ENCODE results near the gene ORM1.

The ORM1 gene

DNA sequence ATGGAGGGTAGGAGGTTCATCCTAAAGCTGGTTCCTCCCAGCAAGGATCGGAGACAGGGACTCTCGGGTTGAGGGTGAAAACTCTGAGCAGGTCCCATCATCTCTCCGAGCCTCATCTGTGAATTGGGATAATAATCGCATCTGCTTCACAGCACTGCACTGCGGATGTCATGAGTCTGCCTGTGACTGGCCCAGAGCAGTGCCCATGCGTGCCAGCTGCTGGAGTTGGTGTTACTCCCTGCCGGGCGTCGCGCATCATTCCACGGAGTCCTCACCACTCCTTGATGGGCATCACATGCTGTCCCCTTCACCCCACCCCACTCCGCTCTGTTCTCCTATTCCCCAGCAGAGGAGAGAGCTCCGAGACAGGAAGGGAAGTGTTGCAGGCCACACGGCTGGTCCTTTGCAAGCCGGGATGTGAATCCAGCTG lies 35.1 kb upstream of the ORM1 start:
- DNase-seq, result no peak

DNA sequence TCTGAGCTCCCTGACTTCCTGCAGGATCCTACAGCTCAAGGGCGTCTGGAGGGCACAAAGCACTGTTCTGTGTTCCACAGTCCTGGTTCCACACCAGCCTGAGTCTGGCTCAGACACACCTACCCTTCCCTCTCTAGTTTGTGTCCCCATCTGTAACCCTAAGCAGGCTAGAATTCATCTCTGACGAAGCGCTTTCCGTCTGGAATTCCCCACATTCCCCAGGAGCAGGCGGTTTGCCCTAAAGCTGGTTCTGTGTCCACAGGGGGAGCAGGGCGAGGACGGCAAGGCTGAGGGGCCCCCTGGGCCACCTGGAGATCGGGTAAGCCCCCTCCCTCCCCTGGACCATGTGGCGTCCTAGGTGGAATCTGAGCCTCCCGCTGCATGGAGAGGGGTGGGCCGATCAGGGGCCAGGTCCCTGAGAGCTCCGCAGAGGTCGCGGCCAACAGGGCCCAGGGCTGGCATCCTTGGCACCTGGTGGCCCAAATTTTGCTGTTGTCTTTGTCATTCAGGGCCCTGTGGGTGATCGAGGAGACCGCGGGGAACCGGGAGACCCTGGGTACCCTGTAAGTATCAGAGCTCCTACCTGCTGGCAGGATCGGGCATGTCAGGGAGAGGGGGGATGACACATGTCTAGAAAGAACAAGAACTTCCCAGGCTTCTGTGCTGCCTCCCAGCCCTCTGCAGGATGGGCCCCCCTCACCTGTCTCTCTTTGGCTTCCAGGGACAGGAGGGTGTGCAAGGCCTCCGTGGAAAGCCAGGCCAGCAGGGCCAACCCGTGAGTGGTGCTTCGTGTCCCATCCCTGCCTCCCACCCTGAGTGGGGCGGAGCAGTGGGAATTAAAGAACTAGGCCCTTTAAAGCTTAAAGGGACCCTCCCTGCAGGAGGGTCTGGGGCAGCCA lies 34.5 kb upstream of the ORM1 start:
- no peak for DNase-seq

DNA sequence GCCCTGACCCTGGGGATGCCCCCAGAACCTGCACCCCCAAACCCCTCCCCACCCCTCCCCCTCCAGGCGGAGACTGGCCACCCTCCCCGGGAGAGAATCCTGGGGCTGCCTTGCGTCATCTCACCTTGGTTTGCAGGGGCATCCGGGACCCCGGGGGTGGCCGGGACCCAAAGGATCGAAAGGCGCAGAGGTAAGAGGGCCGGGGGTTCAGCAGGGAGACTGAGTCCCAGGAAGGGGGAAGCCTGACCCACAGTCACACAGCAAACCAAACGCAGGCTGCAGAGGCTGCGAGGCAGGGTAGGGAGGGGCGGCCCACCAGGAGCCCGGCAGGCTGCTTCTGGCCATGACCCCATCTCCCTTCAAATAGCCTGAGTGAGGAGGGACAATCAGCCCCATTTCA lies 33.8 kb upstream of the ORM1 start:
- no peak for DNase-seq

- DNase-seq, result no peak
Measured at GRCh38 chr9:114289571-114290481, 33.1 kb upstream of the ORM1 start.

DNA sequence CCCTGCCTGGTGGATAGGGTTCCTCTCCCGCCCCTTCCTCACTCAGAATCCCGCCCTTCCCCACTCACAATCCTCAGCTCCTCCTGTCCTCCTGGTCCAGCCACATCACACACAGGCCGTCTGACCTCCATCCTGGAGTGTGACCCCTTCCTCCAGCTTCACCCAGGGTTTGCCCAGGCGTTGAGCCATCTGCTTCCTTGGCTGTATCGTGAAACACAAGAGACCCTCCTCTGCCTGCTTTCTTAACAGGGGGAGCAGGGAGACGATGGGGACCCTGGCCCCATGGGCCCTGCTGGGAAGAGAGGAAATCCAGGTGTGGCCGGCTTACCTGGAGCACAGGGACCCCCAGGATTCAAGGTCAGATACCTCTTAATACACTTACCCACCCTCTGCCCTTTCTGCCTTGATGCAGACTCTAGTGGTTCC lies 32.3 kb upstream of the ORM1 start:
- no peak for DNase-seq

- DNase-seq, result no peak
Measured at GRCh38 chr9:114291064-114291474, 31.8 kb upstream of the ORM1 start.

DNA sequence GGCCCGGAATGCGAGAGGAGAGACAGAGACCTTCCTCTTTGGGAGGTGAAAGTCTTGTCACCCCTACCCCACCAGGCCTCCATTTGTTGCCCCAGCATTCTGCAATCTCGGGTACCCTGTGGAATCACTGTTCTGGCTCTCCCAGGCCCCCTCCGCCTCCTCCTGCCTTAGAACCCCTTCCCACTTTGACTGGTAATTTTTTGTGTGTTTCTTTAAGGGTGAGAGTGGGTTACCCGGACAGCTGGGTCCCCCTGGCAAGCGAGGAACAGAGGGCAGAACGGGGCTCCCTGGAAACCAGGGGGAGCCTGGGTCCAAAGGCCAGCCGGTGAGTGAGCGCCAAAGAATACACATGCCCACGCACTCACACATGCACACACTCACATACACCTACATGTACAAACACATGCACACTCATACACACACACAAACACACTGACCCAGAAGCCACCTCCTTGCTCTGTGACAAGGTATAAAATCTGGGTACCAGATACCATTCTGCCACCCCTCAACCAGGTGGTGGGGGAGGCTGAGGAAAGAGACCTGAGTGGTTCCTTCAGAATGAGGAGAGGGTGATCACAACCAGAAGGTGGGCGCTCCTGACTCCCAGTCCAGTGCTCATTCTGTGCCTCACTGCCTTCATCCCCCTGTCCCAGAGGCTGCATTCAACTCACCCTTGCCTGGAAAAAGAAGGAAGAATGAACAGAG lies 30.9 kb upstream of the ORM1 start:
- DNase-seq, result no peak

GRCh38 chr9:114294664-114295063 lies 28.2 kb upstream of the ORM1 start:
- no peak for DNase-seq

DNA sequence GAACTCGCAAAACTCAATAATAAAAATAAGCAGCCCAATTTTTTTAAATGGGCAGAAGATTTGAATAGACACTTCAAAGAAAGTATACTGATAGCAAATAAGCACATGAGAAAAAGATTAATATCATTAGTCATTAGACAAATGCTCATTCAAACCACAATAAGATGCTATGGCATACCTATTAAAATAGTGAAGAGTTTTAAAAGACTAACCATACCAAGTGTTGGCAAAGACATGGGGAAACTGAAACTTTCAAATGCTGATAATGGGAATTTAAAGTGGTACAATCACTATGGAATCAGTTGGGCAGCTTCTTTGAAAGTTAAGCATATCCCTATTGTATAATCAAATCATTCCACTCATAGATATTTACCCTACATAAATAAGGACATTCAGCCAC lies 26.6 kb upstream of the ORM1 start:
- no peak for DNase-seq

DNA sequence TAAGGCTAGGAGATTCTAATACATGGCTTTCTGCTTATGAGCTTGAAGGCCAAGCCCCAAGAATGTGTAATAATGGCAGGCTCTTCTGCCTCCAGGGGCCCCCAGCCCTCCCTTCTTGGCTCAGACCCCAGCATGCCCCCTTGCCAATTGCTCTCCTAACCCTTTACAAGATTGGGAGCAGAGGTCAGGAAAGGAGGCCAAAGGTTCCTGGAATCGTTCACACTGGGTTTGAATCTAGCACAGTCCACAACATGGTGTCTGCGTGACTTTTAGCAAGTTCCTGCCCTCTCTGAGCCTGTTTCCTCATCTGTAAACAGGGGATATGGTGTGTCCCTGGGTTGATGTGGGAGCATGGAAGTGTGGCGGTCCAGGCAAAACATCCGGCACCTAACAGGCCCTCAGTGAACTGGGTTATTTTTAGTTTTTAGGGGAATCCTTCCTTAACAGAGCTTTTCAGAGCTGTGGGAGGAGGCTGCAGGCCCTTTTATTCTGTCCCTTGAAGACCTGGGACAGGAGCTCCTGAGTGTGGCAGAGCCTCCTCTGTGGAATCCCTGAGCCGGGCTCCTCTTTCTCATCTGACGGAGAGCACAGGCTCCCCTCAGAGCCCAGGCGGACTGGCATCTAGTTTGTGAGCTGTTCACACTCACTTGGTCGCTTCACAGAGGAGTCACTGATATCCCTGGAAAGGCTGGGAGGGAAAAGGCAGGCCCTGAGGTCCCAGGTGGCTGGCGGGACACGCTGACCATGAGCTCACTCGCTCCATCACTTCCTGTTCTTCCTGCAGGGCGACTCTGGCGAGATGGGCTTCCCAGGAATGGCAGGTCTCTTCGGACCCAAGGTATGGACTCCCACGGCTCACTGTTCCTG lies 23.4 kb upstream of the ORM1 start:
- no peak for DNase-seq

- no peak for DNase-seq
Measured at GRCh38 chr9:114300153-114300845, 22.6 kb upstream of the ORM1 start.

DNA sequence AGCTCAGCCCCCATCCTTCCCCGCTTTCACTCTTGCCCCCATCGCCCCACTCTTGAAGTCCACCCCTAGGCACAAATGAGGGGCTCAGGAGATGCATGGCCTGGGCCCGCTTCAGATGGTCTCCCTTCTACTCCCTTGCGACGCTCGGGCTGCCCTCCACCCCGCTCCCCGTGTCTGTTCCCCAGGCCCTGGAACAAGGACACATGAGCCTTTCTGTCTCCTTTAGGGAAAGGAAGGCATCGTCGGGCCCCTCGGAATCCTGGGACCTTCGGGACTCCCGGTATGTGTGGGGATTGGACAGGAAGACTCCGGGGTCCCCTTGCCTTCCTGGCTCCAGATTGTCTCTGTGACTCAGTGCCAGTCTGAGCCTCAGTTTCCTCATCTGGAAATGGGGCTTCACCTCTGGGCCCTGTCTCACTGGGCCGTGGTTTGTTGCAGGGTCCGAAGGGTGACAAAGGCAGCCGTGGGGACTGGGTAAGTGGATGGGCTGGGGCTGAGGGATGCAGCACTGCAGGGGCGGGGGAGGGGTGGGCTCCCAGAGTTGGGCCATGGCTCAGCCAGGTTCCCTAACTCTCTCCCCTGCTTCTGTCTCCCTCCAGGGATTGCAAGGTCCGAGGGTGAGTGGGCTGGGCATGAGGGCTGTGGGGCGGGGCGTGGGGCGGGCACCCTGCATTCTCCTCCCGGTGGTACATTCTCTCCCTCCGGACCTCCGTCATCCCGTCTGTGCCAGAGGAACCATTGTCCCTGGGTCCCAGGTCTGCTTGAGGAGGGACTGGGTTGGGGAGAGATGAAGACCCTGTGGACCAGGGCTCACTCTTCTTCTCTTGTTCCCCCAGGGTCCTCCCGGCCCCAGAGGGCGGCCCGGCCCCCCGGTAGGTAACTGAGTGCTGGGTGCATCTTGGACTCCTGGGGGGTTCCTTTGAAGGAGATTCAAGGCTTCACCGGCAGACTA lies 21.8 kb upstream of the ORM1 start:
- DNase-seq, result no peak

GRCh38 chr9:114301798-114302565 lies 20.9 kb upstream of the ORM1 start:
- DNase-seq, result no peak

DNA sequence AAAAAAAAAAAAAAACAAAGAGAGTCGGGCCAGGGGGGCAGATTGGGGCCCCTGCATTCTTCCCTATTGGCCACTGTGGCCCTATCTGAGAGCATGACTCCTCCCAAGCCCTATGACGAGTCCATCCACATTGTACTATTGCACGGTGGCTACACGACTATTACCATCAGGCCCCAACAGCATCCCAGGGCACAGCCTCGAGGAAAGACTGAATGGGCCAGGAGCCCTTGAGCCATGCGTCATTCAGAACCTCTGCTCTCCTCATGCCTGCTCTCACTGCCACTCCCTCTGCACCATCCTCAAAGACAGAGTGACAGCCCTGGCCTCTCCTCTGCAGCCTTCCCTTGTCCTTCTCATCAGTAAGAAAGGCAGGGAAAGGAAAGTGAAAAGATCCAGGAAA lies 20.2 kb upstream of the ORM1 start:
- DNase-seq, result no peak

DNA sequence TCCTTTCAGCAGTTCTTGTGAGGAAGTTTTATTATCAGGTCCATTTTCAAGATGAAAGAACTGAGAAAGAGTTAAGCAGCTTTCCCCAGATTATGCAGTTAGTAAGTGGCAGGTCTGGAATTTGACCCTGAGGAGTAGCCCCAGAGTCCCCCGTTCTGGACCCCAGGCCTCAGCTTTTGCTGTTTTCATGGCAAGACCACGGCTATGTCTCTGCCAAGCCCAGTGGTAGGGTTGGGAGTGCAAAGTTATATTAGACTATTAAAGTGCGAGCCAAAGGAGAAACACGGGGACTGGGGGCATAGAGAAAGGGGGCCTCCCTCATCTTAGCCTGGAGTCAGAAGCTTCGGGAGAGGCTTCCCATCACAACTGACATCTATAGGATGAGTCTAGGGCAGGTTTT lies 19.3 kb upstream of the ORM1 start:
- DNase-seq, result no peak

DNA sequence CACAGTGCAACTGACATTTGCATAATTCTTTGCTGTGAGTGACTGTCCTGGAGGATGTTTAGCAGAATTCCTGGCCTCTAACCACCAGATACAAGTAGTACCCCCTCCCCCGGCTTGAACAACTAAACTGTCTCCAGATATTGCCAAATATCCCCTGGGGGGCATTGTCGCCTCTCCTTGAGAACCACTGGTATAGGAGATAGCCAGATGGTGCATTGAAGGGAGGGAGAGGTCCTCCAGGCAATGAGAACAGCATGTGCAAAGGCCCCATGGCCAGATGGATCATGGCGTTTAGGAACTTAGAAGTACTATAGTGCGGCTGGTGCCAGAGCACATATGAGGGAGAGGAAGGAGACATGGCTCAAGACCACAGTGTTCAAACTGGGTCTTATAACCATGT lies 18.9 kb upstream of the ORM1 start:
- no peak for DNase-seq

- no peak for DNase-seq
Measured at GRCh38 chr9:114304416-114305188, 18.3 kb upstream of the ORM1 start.

DNA sequence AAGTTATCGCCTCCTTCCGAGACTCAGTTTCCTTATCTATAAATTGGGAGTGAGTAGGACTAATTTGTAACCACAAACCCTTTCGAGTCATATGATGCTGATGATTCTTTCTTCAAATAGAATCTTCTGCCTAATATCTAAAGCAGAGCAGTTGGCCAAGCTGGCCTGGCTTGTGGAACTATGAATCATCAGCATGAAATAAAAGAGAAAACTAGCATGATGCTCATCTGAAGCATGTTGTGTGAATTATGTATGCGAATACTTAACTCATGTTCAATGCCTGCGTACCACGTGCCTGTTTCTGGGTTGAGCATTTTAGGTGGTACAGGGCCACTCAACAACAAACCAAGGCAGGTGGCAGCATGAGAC lies 15.0 kb upstream of the ORM1 start:
- no peak for DNase-seq

Measured in cortex of kidney (tissue), 1 donor.